ENCODE results near the gene LAGE3. TPM values are rescaled to one million over a fixed set of nuclear protein-coding genes. Genes with fewer than 3 reads are reported as not detected.

Gene LAGE3
- polyA plus RNA-seq, 1 donor: 11.3 TPM

GRCh38 chrX:154435171-154435733 is 43.8 kb downstream of the LAGE3 start:
- DNase-seq (ENCODE audit: low read depth): no peak

- no peak for DNase-seq (ENCODE audit: low read depth)
These were observed 44.5 kb downstream of the LAGE3 start for GRCh38 chrX:154434394-154435168.

- DNase-seq (ENCODE audit: low read depth): no peak
These were observed 45.5 kb downstream of the LAGE3 start for GRCh38 chrX:154433605-154434004.

GRCh38 chrX:154432210-154432609 is 46.9 kb downstream of the LAGE3 start:
- DNase-seq (ENCODE audit: low read depth): no peak

- no peak for DNase-seq (ENCODE audit: low read depth)
These were observed 47.7 kb downstream of the LAGE3 start for GRCh38 chrX:154431341-154431740.

GRCh38 chrX:154430916-154431315 is 48.2 kb downstream of the LAGE3 start:
- no peak for DNase-seq (ENCODE audit: low read depth)

GRCh38 chrX:154430479-154430878 is 48.6 kb downstream of the LAGE3 start:
- no peak for DNase-seq (ENCODE audit: low read depth)

GRCh38 chrX:154429711-154430110 is 49.4 kb downstream of the LAGE3 start:
- DNase-seq (ENCODE audit: low read depth): no peak

- DNase-seq (ENCODE audit: low read depth): peak; percentile 72
These were observed 50.6 kb downstream of the LAGE3 start, which contains the start of gene ATP6AP1 for GRCh38 chrX:154428176-154429171. ATP6AP1 (plus strand) TSS chrX:154428677; CDS start chrX:154428693, 16 bp downstream.

Other genes with a start within 250 kb of the LAGE3 start
- gene OPN1MW3, start 221.7 kb downstream of the LAGE3 start, polyA plus RNA-seq (ENCODE audit: insufficient read length): not detected
- not detected for gene TEX28, start 184.2 kb downstream of the LAGE3 start, polyA plus RNA-seq (ENCODE audit: insufficient read length)
- gene TKTL1, start 183.5 kb downstream of the LAGE3 start, polyA plus RNA-seq (ENCODE audit: insufficient read length): 0.22 TPM
- 223 TPM for gene FLNA, start 104.6 kb downstream of the LAGE3 start, polyA plus RNA-seq (ENCODE audit: insufficient read length)
- gene EMD, start 100.0 kb downstream of the LAGE3 start, polyA plus RNA-seq (ENCODE audit: insufficient read length): 46.8 TPM
- gene RPL10, start 80.9 kb downstream of the LAGE3 start, polyA plus RNA-seq (ENCODE audit: insufficient read length): 6,186 TPM
- 48.6 TPM for gene DNASE1L1, start 70.0 kb downstream of the LAGE3 start, polyA plus RNA-seq (ENCODE audit: insufficient read length)
- gene TAFAZZIN, start 67.7 kb downstream of the LAGE3 start, polyA plus RNA-seq (ENCODE audit: insufficient read length): 28.9 TPM
- gene ATP6AP1, start 50.6 kb downstream of the LAGE3 start, polyA plus RNA-seq (ENCODE audit: insufficient read length): 55.2 TPM
- gene GDI1, start 42.1 kb downstream of the LAGE3 start, polyA plus RNA-seq (ENCODE audit: insufficient read length): 82.5 TPM
- 59.3 TPM for gene FAM50A, start 35.1 kb downstream of the LAGE3 start, polyA plus RNA-seq (ENCODE audit: insufficient read length)
- 39.1 TPM for gene PLXNA3, start 21.0 kb downstream of the LAGE3 start, polyA plus RNA-seq (ENCODE audit: insufficient read length)
- gene UBL4A, start 7.3 kb upstream of the LAGE3 start, polyA plus RNA-seq (ENCODE audit: insufficient read length): 23.2 TPM
- 10.8 TPM for gene SLC10A3, start 11.3 kb upstream of the LAGE3 start, polyA plus RNA-seq (ENCODE audit: insufficient read length)
- gene FAM3A, start 37.0 kb upstream of the LAGE3 start, polyA plus RNA-seq (ENCODE audit: insufficient read length): 25.5 TPM
- 11.1 TPM for gene G6PD, start 67.6 kb upstream of the LAGE3 start, polyA plus RNA-seq (ENCODE audit: insufficient read length)
- gene IKBKG, start 68.3 kb upstream of the LAGE3 start, polyA plus RNA-seq (ENCODE audit: insufficient read length): 12.2 TPM
- gene CTAG1A, start 105.9 kb upstream of the LAGE3 start, polyA plus RNA-seq (ENCODE audit: insufficient read length): not detected
- not detected for gene CTAG1B, start 140.0 kb upstream of the LAGE3 start, polyA plus RNA-seq (ENCODE audit: insufficient read length)
- gene CTAG2, start 174.3 kb upstream of the LAGE3 start, polyA plus RNA-seq (ENCODE audit: insufficient read length): not detected